CMK (cell line): ENCODE measurements around the gene AKT3.
"Not testable (repeated sequence)": the region's sequence is repeated elsewhere in the genome, so short reads cannot be mapped to it uniquely, and the experiment has no call there.

Experiments
- DNase-seq: peaks from one replicate; pipeline ENCODE4 v3.0.0-alpha.2; 2010; ENCODE audit warnings: low read depth

Gene AKT3

DNA sequence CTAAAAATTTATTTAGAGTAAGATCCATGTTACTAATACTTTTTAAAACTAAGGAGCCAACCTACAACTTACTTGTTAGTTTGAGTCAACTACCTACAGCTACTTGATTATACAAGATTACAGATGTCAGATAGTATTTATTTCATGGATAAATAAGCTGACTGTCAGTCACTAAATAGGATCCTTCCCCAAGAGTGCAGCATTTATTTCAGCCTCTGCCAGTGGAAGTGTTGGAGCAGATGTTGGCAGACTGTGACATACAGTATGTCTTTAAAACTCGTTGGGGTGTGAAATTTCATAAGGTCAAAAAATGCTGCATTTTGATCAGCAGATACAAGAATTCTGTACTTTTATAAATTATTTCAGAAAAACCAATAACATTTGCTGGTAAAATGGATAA lies 156.2 kb downstream of the AKT3 start:
- DNase-seq: no peak

DNA sequence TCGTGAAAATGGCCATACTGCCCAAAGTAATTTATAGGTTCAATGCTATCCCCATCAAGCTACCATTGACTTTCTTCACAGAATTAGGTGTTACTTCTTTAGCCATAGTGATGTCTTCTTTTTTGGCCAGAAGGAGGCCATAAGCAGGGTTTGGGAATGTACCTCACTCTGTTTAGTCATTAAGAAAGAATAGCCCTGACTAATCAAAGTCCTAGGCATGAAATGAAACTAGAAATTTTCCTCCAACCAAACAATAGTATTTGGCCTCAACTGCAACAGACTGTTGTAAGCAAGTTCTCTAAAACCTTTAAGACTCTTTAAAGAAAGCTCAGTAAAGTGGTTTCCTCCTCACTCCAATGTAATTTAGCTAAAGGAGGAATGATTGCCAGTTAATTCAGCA lies 163.9 kb downstream of the AKT3 start:
- DNase-seq: no peak

DNA sequence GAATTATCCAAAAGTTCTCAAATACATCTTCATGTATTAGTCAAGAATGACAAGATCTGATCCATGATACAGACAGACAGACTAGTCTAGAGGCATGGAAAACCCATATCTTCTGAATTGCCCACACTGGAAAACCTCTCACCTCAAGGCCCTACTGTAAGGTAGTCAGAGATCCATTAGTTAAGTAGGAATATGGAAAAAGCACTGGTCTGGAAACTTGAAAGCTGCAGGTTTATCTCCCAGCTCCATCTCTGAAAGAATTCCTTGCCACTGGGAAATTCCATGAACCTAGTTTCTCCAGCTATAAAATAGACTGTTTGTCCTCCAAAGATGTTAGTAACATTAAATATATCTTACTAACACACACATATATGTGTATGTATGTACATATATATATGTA lies 169.2 kb downstream of the AKT3 start:
- no peak for DNase-seq

DNA sequence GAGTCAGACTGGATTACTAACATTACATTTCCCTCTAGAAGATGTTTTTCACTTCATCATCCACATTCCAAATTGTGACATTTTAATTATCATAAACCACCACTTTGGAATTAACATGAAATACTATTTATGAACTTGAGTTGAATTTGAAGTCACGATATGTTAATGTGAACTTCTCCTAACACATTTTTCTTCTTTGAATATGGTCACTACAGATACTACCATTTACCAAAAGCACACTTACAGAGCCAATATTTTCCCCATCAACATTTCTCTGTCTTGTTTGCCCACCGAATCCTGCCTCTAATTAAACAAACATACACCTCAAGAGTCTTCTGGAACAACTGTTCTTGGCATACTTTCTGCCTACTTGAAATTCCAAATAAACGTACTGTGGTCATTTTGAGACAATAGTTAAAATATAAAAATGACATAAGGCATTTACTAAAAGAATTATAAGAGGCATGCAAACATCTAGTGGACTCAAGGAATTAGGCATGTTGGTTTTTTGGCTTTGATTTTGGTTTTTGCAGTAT lies 177.4 kb downstream of the AKT3 start:
- DNase-seq: no peak

DNA sequence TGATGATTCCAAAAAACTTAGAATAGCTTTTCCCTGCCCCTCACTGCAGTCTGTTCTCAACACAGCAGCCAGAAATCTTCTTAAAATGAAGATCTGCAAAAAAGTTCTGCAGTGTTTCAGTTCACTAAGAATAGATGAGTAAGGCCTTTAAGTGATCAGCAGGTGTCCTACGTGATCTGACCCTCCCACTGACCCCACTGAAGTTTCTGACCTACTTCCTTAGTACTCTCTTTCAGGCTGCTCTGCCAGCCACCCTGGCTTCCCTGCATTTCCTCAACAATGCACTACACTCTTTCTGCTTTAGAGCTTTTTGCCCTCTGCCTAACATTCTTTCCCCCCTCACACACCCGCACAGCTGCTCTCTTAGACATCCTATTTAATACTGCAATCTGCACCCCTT lies 182.5 kb downstream of the AKT3 start:
- no peak for DNase-seq

DNA sequence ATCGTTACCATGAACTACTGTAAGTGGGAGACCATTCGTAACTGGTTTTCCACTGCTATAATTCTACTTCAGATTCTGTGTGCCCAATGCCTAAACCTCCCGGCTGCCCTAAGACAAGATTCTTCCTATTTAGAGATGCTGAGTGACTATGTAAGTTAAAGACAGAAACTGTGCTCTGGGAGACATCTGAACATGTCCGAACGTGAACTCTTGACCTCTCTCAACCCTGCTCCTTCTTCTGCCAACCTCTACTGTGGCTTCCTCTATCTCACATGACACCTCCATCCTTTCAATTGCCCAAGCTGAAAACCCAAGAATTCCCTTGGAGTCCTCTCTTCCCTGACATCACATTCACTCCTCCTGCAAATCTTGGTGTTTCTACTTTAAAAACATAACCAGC lies 182.9 kb downstream of the AKT3 start:
- no peak for DNase-seq

DNA sequence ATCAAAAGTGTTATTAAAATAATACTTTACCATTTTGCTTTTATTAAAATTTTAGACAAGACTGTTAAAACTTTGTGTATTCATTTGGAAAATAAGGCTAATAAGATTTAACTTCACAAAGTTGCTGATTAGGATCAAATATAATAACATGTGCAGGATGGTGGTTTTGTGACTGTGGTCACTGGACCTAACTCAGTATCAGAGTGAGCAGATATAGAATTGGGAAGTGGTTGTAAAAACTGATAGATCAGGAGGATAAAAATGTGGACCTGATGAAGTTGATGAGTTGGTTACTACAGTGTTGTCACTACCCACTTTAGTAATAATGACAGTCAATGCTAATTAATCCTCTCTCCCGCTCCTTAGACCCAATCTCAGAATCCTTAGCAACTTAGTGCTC lies 186.4 kb downstream of the AKT3 start:
- peak; percentile 8 for DNase-seq

DNA sequence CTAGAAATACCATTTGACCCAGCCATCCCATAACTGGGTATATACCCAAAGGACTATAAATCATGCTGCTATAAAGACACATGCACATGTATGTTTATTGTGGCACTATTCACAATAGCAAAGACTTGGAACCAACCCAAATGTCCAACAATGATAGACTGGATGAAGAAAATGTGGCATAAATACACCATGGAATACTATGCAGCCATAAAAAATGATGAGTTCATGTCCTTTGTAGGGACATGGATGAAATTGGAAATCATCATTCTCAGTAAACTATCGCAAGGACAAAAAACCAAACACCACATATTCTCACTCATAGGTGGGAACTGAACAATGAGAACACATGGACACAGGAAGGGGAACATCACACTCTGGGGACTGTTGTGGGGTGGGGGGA lies 187.9 kb downstream of the AKT3 start:
- DNase-seq: not testable (repeated sequence)

DNA sequence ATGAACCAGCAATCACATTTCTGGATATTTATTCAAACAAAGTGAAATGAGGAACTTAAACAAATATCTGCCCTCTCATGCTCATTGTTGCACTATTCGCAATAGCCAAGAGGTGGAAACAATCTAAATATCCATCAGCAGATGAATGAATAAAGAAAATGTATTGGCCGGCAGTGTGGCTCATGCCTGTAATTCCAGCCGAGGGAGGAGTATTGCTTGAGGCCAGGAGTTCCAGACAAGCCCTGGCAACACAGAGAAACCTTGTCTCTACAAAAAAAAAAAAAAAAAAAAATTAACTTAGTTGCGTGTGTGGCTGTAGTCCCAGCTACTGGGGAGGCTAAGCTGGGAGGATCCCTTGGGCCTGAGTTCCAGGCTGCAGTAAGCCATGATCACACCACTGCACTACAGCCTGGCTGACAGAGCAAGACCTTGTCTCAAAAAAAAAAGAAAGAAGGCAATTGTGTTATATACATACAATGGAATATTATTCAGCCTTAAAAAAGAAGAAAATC lies 191.4 kb downstream of the AKT3 start:
- DNase-seq: no peak

DNA sequence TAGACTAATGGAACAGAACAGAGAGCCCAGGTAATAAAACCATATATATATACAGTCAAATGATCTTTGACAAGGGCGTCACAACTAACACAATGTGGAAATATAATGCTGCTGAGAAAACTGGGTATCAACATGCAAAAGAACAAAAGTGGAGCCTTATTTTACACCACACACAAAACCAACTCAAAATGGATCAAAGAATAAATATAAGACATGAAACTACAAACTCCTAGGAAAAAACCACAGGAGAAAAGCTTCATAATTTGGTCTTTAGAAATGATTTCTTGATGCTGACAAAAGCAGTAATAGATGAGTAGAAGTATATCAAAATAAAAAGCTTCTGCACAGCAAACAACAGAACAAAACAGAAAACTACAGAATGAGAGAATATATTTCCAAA lies 192.2 kb downstream of the AKT3 start:
- DNase-seq: no peak

DNA sequence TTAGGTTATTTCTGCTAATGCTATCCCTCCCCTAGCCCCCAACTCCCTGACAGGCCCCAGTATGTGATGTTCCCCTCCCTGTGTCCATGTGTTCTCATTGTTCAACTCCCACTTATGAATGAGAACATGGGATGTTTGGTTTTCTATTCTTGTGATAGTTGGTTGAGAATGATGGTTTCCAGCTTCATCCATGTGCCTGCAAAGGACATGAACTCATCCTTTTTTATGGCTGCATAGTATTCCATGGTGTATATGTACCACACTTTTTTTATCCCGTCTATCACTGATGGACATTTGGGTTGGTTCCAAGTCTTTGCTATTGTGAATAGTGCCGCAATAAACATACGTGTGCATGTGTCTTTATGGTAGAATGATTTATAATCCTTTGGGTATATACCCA lies 200.5 kb downstream of the AKT3 start:
- DNase-seq: not testable (repeated sequence)

DNA sequence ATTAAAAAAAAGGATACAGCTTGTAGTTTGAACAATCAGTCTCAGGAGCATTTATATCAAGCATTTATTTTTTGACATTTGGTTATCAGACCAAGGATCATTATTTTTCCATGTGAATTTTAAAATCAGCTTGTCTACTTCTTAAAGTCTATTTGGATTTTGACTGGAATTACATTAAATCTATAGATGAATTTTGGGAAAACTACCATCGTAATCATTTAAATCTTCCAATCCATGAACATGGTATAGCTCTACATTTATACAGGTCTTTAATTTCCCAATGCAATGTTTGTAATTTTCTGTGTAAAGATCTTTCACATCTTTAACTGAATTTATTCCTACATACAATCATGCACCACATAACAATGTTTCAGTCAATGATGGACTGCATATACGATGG lies 203.2 kb downstream of the AKT3 start:
- no peak for DNase-seq

DNA sequence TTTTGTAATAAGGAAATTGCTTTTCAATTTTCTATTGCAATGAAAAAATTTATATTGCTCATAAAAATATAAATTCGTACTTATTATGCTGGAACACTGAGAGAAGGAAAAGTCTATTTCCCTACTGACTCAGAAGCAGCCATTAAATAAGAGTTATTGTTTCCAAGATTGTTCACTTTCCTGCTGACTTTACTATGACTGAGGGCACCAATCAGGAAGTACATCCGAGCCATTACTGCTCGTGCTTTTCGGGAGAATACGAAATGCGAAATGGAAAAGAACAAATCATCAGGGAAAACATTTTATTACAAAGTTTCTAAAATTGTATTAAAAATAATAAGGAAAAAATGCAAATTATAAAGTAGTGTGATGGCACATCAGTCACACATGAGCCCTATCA lies 204.8 kb downstream of the AKT3 start:
- no peak for DNase-seq

DNA sequence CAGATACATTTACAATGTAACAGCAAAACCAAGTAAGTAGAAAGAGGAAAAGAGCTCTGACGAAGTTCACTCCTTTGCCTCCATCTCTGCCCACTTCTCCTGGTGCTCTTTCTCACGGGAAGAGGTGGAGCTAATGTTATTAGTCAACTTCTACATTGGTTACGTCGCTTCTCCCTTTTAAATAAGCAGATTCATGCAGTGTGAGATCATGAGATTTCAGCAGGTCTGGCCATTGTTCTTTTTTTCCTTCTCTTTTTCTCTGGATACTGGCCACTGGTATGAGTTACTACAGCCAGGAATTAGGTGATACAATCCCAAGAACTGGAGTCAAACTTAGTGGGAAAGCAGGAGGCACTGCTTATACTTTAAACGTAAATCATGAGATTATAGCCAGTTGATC lies 207.1 kb downstream of the AKT3 start:
- DNase-seq: no peak

DNA sequence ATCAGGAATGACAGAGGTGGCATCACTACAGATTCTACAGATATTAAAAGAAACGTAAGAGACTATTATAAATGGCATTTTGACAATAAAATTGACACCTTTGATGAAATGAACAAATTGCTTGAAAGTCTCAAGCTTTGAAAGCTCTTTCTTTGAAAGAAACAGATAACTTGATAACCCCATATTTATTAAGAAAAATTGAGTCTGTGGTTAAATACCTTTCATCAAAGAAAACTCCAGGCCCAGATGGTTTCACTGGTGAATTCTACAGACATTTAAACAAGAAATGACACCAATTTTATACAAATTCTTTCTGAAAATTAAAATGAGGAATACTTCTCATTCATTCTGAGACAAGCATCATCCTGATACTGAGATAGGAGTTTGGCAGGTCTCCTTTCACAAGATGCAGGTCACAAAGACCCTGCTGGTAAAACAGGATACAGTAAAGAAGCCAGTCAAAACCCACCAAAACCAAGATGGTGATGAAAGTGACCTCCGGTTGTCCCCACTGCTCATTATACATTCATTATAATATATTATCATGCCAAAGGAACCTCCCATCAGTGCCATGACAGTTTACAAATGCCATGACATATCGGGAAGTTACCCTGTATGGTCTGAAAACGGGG lies 210.9 kb downstream of the AKT3 start:
- no peak for DNase-seq

DNA sequence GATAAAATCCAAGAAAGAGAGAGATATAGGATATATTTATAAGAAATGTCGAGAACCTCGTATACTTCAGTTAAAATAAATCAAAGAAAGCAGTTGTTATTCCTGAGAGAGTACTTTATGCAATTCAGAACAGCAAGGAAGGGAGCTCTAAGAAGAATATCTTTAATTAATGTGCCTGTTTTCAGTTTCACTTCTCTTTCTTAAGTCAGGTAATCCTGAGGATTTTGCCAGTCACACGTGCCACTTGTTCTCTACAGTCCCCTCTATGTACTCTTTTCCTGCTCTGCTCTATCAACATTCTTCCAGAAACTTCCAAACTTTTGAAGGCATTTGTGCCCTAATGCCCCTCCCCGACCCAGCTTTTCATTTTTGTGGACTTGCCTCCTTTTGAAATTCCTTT lies 211.9 kb downstream of the AKT3 start:
- DNase-seq: no peak

DNA sequence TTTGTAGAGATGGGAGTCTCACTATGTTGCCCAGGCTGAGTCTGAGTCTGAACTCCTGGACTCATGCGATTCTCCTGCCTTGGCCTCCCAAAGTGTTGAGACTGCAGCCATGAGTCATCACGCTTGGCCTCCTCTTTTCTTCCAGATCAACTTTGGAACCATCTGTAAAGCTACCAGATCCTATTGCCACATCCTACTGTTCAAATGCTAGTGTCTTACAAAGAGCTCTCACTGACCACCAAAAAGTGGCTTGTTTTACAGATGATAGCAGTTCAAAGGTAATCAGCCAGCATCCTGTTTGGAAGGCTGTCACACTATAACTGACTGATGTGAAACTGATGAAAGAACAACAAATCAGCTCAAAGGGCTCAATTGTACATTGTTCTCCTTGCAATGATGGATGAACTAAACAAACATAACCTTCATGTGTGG lies 221.6 kb downstream of the AKT3 start:
- no peak for DNase-seq

DNA sequence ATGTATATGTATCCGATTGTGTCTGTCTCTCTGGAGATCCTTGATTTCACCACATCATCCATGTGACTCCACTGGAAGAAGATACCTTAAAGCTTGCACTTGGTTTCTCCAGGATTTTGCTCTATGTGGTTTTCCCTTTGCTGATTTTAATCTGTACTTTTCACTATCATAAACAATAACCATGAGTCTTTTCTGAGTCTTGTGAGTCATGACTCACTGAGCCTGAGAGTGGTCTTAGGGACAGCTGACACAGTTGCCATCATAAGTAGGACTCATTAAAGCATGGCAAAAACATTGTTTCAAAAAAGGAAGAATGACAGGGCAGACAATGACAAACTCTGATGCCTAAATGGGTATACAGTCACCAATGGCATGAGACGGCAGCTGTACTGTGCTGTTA lies 226.2 kb downstream of the AKT3 start:
- no peak for DNase-seq

DNA sequence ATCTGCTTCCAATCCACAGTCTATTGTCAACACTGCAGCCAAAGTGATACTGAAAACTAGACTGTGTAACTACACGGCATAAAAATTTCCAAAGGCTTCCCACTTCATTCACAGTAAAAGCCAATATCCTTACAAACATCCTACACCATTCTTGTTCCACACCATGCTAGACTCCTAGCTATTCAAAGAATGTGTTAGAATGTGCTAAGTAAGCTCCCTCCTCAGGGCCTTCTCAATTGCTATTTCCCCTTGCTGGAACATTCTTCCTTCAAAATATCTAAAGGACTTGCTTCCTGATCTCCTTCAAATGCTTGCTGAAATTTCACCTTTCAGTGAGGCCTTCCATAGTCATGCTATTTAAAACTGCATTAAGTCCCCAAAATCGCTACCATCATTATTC lies 228.1 kb downstream of the AKT3 start:
- no peak for DNase-seq

DNA sequence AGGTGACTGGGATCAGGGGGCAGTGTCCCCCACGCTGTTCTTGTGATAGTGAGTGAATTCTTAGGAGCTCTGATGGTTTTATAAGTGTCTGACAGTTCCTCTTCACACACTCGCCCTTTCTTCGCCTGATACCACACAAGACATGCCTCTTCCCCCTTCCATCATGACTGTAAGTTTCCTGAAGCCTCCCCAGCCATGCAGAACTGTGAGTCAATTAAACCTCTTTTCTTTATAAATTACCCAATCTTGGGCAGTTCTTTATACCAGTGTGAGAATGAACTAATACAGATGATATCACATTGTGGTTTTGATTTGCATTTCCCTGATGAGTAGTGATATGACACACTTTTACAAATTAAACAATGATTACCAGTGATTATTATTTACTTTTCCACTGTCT lies 229.9 kb downstream of the AKT3 start:
- no peak for DNase-seq

DNA sequence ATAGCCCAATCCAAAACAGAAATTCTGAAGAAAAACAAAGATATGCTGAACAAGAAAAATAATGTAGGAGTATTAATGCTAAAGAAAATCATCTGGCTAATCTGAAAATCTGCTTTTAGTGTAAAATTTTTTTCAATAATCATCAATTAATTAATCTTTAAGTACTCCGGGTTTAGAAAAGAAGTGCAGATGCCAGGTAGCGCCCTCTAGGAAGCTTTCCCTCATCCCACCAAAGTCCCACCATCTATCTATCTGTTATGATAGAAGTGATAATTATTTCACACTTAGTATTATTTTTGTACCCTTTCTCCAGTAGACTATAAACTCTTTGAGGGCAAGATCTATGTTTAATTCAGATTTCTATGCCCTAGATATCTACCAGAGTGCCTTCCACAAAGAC lies 240.3 kb downstream of the AKT3 start:
- no peak for DNase-seq

DNA sequence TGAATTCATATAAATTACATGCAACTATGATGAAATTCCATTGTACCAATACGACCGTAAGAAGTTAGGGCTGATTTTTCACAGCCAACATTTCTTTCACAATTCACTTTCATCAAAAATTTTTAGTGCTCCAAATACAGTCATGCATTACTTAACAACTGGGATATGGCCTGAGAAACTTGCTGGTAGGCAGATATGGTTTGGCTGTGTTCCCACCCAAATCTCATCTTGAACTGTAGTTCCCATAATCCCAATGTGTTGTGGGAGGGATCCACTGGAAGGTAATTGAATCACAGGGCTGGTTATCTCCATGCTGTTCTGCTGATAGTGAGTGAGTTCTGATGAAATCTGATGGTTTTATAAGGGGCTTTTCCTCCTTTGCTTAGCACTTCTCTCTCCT lies 244.4 kb downstream of the AKT3 start:
- DNase-seq: no peak

DNA sequence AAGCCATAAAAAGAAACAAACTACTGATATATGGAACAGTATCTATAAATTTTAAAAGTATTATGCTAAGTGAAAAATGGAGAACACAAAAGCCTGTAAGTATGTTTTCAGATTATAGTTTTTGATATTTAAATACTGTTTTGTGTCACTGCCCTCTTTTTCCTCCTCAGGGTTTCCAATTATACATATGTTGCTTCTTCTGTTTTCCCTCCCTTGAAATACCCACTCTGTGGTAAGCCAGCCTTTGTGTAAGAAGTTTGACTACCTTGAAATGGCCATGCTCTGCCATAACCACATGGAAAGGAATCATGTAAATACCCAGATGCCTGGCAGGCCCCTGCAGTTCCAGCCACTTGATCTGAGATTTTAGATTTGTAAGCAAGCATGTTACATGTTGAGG lies 248.3 kb downstream of the AKT3 start:
- DNase-seq: no peak

DNA sequence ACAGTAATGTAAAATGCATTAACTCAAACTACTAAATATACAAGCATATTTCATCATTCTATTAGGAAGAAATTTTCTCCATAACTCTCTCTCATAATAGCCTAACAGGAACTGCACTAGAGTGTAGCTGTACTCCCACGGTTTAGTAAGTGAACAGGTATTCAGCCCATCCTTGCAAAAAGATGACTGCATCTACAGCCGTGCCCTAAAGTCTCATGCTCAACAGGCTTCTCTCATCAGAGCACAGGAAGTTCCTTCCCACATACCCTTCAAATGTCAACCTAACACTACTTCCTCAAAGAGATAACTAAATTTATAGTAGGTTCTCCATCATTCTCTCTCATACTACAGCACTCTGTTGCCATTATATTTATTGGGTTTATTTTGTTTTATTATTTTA lies 251.6 kb downstream of the AKT3 start:
- DNase-seq: no peak
